Measurements from ENCODE around the gene CDKN2A.
A peak's percentile ranks its signal among the peaks of the same experiment; 100 is the strongest.

The CDKN2A gene

GRCh38 chr9:22028394-22028793 lies 34.2 kb upstream of the CDKN2A start:
- Histone ChIP-seq H3K4me3 (no peak overlapping the region), H3K27ac (no peak overlapping the region)
- no peak for TF ChIP-seq CTCF (IDR thresholded peaks at IDR 0.05)
- DNase-seq (ENCODE audit: low spot score), result no peak

- Histone ChIP-seq H3K4me3 (no peak overlapping the region), H3K27ac (no peak overlapping the region)
- no peak for DNase-seq (ENCODE audit: low spot score)
- TF ChIP-seq CTCF (IDR thresholded peaks at IDR 0.05), result no peak
Observed at GRCh38 chr9:22026696-22027095, 32.5 kb upstream of the CDKN2A start.

- no peak for TF ChIP-seq CTCF (IDR thresholded peaks at IDR 0.05)
- Histone ChIP-seq H3K27ac (no peak overlapping the region), H3K4me3 (no peak overlapping the region)
- no peak for DNase-seq (ENCODE audit: low spot score)
Observed at GRCh38 chr9:22022396-22022795, 28.2 kb upstream of the CDKN2A start.

GRCh38 chr9:22010866-22011625 lies 16.9 kb upstream of the CDKN2A start:
- no peak overlapping the region for H3K27ac ChIP-seq
- no peak for DNase-seq (ENCODE audit: low spot score)
- no peak overlapping the region for H3K4me3 ChIP-seq
- no peak for TF ChIP-seq CTCF (IDR thresholded peaks at IDR 0.05)

- no peak for TF ChIP-seq CTCF (IDR thresholded peaks at IDR 0.05)
Observed at GRCh38 chr9:22009506-22009867, 15.3 kb upstream of the CDKN2A start.

GRCh38 chr9:22008717-22009505 lies 14.7 kb upstream of the CDKN2A start, which contains the start of gene CDKN2B:
CDKN2B (minus strand) TSS chr9:22009305; CDS start chr9:22008953, 352 bp downstream.
- Histone ChIP-seq H3K4me3 (peak within 1 kb of the TSS; percentile 73), H3K27ac (peak within 1 kb of the TSS; percentile 90 to 95)
- DNase-seq (ENCODE audit: low spot score), result peak; percentile 98
- peak; percentile 90 for TF ChIP-seq CTCF (IDR thresholded peaks at IDR 0.05)

More at GRCh38 chr9:22009506-22009867, 15.3 kb upstream of the CDKN2A start:
- Histone ChIP-seq H3K27ac (peak overlapping the region in 1 of 2 donors; percentile 90), H3K4me3 (peak overlapping the region; percentile 73)
- DNase-seq (ENCODE audit: low spot score), result no peak

Measured in coronary artery (tissue), 2 donors.